ENCODE results near the gene ADCK1. TPM values are rescaled to one million over a fixed set of nuclear protein-coding genes. Genes with fewer than 3 reads are reported as not detected.

Gene ADCK1
- total RNA-seq, 1 donor from 2014 or later, result 14.6 TPM

Other genes with a start within 250 kb of the ADCK1 start
- gene SPTLC2, start 183.5 kb upstream of the ADCK1 start, total RNA-seq, result 49.9 TPM
- gene ALKBH1, start 92.1 kb upstream of the ADCK1 start, total RNA-seq, result 16.0 TPM
- gene SLIRP, start 92.0 kb upstream of the ADCK1 start, total RNA-seq, result 101 TPM
- 76.1 TPM for gene SNW1, start 39.0 kb upstream of the ADCK1 start, total RNA-seq